HL-60 (cell line): ENCODE data around the gene TTC39A.

Source experiments
- POLR2AphosphoS5 ChIP-seq: IDR thresholded peaks from 2 replicates; pipeline ENCODE4 v1.6.1; 2012; ENCODE audit warnings: low read depth
- TF ChIP-seq, protein P1 (sequence below): IDR thresholded peaks from one replicate; pipeline ENCODE4 v1.5.1; 2011; ENCODE audit warnings: low read length, control low read depth, inconsistent platforms; ENCODE audit not compliant: insufficient read depth

- TF ChIP-seq, protein P1, sequence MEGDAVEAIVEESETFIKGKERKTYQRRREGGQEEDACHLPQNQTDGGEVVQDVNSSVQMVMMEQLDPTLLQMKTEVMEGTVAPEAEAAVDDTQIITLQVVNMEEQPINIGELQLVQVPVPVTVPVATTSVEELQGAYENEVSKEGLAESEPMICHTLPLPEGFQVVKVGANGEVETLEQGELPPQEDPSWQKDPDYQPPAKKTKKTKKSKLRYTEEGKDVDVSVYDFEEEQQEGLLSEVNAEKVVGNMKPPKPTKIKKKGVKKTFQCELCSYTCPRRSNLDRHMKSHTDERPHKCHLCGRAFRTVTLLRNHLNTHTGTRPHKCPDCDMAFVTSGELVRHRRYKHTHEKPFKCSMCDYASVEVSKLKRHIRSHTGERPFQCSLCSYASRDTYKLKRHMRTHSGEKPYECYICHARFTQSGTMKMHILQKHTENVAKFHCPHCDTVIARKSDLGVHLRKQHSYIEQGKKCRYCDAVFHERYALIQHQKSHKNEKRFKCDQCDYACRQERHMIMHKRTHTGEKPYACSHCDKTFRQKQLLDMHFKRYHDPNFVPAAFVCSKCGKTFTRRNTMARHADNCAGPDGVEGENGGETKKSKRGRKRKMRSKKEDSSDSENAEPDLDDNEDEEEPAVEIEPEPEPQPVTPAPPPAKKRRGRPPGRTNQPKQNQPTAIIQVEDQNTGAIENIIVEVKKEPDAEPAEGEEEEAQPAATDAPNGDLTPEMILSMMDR: no peak
- no peak for TF ChIP-seq POLR2AphosphoS5
These were observed 5.6 kb upstream of the TTC39A start for GRCh38 chr1:51336004-51336403.
